HFF-Myc (cell line): ENCODE measurements around the gene ZNF776.

ENCODE experiments used
- DNase-seq: peaks from one replicate; pipeline ENCODE4 v3.0.0-alpha.2; 2011; ENCODE audit warnings: low read depth; ENCODE audit errors: extremely low read depth
- H3K4me3 ChIP-seq: replicated peaks from 2 replicates; pipeline ENCODE4 v1.5.1; 2011; ENCODE audit warnings: low read depth, mild to moderate bottlenecking, control low read depth, low read length
- TF ChIP-seq, protein P1 (sequence below): IDR thresholded peaks from 2 replicates; pipeline ENCODE4 v1.5.1; 2012; ENCODE audit warnings: mild to moderate bottlenecking, low read depth, low read length, control low read depth; ENCODE audit errors: missing control alignments

Gene ZNF776

DNA sequence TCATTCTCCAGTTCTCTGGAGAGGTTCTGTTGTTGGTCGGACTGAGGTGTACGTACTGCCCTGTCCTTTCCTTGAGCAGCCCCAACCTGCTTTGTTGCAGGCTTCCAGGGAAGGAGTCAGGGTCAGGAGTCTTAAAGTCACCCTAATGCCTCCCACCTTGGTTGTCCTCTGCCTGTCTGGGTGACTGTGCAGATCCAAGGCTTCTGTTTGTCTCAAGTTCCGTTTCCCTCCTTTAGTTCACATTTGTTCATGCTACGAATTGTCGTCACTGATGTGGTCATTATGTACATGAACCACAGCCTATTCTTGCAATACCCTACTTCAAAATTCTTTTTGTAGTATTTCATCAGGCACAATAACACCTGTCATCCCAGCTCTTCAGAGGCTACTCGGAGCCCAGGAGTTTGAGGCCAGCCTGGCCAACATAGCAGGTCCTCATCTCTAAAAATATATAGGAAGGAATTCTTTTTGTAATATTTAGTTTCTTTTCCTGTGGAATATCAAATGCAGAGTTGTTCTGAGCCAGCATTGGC lies 30.2 kb downstream of the ZNF776 start:
- TF ChIP-seq, protein P1, sequence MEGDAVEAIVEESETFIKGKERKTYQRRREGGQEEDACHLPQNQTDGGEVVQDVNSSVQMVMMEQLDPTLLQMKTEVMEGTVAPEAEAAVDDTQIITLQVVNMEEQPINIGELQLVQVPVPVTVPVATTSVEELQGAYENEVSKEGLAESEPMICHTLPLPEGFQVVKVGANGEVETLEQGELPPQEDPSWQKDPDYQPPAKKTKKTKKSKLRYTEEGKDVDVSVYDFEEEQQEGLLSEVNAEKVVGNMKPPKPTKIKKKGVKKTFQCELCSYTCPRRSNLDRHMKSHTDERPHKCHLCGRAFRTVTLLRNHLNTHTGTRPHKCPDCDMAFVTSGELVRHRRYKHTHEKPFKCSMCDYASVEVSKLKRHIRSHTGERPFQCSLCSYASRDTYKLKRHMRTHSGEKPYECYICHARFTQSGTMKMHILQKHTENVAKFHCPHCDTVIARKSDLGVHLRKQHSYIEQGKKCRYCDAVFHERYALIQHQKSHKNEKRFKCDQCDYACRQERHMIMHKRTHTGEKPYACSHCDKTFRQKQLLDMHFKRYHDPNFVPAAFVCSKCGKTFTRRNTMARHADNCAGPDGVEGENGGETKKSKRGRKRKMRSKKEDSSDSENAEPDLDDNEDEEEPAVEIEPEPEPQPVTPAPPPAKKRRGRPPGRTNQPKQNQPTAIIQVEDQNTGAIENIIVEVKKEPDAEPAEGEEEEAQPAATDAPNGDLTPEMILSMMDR, result no peak
- DNase-seq, result no peak

DNA sequence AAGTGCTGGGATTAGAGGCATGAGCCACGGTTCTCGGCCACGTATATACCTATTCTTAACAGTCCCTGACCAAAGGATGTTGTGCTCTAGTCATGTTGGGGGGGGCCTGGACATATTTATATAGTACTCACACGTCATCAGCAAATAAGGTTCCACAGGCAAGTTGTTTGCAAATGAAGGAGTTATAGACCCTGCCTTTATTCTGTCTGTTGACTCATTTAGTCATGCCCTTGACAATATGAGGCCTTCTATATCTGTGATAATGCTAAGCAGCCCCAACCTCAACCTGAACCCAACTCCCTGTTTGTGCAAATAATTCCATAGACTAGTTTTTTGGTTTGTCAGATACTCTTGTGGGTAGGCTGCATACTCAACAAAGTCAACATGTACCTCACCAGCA lies 31.7 kb downstream of the ZNF776 start:
- TF ChIP-seq, protein P1, result no peak
- no peak for DNase-seq
- no peak overlapping the region for H3K4me3 ChIP-seq

More for the DNA sequence above, 30.2 kb downstream of the ZNF776 start:
- no peak overlapping the region for H3K4me3 ChIP-seq

DNA sequence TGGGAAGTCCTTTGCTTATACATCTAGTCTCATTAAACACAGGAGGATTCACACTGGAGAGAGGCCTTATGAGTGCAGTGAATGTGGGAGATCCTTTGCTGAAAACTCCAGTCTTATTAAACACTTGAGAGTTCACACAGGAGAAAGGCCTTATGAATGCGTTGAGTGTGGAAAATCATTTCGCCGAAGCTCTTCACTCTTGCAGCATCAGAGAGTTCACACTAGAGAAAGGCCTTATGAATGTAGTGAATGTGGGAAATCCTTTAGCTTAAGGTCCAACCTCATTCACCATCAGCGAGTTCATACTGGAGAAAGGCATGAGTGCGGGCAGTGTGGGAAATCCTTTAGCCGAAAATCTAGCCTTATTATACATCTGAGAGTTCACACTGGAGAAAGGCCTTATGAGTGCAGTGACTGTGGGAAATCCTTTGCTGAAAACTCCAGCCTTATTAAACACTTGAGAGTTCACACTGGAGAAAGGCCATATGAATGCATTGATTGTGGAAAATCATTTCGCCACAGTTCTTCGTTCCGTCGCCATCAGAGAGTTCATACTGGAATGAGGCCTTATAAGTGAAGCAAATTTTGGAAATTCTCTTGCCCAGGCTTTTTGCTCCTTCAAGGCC lies 32.7 kb downstream of the ZNF776 start:
- no peak overlapping the region for H3K4me3 ChIP-seq
- no peak for DNase-seq
- TF ChIP-seq, protein P1, result no peak

DNA sequence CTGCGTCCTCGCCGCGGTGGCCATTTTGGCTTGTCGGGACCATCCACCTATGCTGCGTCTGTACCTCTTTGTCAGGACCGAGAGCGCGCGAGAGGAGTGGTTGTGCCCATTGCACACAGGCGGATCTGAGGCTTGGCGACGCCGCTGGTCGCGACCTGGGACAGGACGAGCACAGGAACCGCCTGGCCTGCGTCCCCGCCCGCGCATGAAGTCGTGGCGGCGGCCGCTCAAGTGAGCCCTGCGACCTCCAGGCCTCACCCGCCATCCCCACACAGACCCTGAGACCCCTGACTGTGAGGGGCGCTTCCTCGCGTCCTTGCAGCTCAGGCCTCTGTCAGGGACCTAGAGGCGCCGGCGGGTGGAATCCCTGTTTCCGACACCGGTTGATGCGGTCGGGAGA lies 39.7 kb downstream of the ZNF776 start:
- no peak for DNase-seq
- no peak overlapping the region for H3K4me3 ChIP-seq
- TF ChIP-seq, protein P1, result no peak

DNA sequence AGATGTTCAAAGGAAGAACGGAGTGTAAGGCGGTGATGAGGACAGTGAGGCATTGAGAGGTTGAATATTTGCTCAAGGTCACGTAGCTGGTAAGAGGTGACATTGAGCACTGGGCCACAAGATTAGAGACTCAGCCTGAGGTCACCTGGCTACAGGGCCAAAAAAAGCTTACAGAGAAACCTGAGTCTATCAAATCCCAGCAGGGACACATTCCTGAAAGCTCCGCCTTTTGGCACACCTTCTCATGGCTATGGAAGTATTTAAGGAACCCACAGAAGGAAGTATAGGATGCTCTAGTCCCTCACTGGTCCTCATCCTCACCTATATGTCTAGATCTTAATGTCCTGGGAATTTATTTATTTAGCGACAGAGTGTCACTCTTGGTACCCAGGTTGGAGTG lies 40.3 kb downstream of the ZNF776 start:
- TF ChIP-seq, protein P1, result no peak

DNA sequence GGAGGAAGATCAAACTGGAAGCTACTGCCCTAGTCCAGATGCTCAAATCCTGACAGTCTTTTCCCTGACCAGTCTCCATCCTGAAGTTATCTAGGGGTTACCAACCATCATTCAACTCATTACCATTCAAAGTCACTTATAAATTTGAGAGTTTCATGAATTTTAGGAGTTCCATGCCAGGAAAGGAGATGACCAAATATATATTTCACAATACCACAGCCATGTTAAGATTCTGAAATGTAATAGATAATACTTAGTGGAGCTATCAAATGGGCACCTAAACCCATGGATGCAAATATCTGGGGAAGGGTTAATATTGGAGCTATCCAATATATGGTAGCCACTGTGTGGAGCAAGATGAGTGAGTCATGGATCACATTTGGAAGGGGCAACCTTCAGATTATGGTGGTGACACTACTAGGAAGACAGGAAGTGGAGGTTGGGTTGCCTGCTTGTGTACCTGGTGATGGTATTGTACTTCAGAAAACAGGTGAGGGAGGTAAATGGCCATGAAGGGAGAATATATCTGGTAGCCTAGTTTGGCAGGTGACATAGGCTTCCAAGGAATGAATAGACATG lies 41.6 kb downstream of the ZNF776 start:
- H3K4me3 ChIP-seq, result no peak overlapping the region
- TF ChIP-seq, protein P1, result no peak
- DNase-seq, result no peak

More for the DNA sequence above, 40.3 kb downstream of the ZNF776 start:
- H3K4me3 ChIP-seq, result no peak overlapping the region
- no peak for DNase-seq
